Smooth muscle cell (in vitro differentiated cells): Measurements from ENCODE around the gene ZNF430. TPM values are rescaled to one million over a fixed set of nuclear protein-coding genes. Genes with fewer than 3 reads are reported as not detected.

Experiments
- DNase-seq: peaks from one replicate; lab custom pipeline; 2025; ENCODE audit not compliant: unreplicated experiment; lab: John Stamatoyannopoulos, UW
- H2AFZ ChIP-seq: fragments of 200-600 bp; sonication (generic); 2 replicates; pipeline ENCODE4 v1.6.0; 2016; ENCODE audit warnings: antibody characterized with exemption, low read depth, mild to moderate bottlenecking
- H3F3A ChIP-seq: fragments of 200-600 bp; sonication (generic); 2 replicates; pipeline ENCODE4 v1.6.0; 2017; ENCODE audit warnings: antibody characterized with exemption, low read depth
- H3K27ac ChIP-seq: fragments of 200-600 bp; sonication (generic); 2 replicates; pipeline ENCODE4 v1.5.1; 2016; ENCODE audit warnings: low read depth, mild to moderate bottlenecking
- H3K27me3 ChIP-seq: fragments of 200-600 bp; sonication (generic); 2 replicates; pipeline ENCODE4 v1.6.1; 2016; ENCODE audit warnings: low read depth, mild to moderate bottlenecking
- H3K36me3 ChIP-seq: fragments of 200-600 bp; sonication (generic); 2 replicates; pipeline ENCODE4 v1.5.1; 2016; ENCODE audit warnings: low read depth
- H3K4me1 ChIP-seq: fragments of 200-600 bp; sonication (generic); 2 replicates; pipeline ENCODE4 v1.5.1; 2016; ENCODE audit warnings: low read depth
- H3K4me2 ChIP-seq: fragments of 200-600 bp; sonication (generic); 2 replicates; pipeline ENCODE4 v1.6.0; 2016; ENCODE audit warnings: mild to moderate bottlenecking
- H3K4me3 ChIP-seq: fragments of 200-600 bp; sonication (generic); 2 replicates; pipeline ENCODE4 v1.5.1; 2016; ENCODE audit warnings: mild to moderate bottlenecking
- H3K79me2 ChIP-seq: fragments of 200-600 bp; sonication (generic); 2 replicates; pipeline ENCODE4 v1.6.0; 2016; ENCODE audit warnings: low read depth, mild to moderate bottlenecking
- H3K9ac ChIP-seq: fragments of 200-600 bp; sonication (generic); 2 replicates; pipeline ENCODE4 v1.6.0; 2016; ENCODE audit warnings: low read depth
- H3K9me3 ChIP-seq: fragments of 200-600 bp; sonication (generic); replicated peaks from 2 replicates; pipeline ENCODE4 v1.5.1; 2016; ENCODE audit warnings: low read depth
- H4K20me1 ChIP-seq: fragments of 200-600 bp; sonication (generic); 2 replicates; pipeline ENCODE4 v1.6.0; 2016; ENCODE audit warnings: low read depth
- polyA plus RNA-seq: library from polyadenylated mRNA; unstranded; fragments of >200 nt; fragmentation: Nextera tagmentation; extraction: Ambion mirVana; gene quantifications from 2 replicates; pipeline ENCODE4 v1.2.1, GENCODE V29; 2016
- small RNA-seq: library from RNA; depleted of rRNA; stranded (forward); fragments of <200 nt; gene quantifications from one replicate; pipeline ENCODE3, GENCODE V24; 2014
- total RNA-seq: library from RNA; depleted of rRNA; stranded (reverse); fragments of >200 nt; gene quantifications from 2 replicates; pipeline ENCODE4 v1.2.3, GENCODE V29; 2014
- TF ChIP-seq, protein P1 (sequence below): fragments of 200-600 bp; sonication (generic); IDR thresholded peaks from 2 replicates; pipeline ENCODE4 v1.5.1; 2017; ENCODE audit warnings: borderline replicate concordance, mild to moderate bottlenecking, antibody characterized with exemption; ENCODE audit not compliant: insufficient read depth, poor library complexity, severe bottlenecking

ZNF430 gene
- total and polyA plus RNA-seq, 2 experiments from 2014 or later: 13.4 to 16.8 TPM

DNA sequence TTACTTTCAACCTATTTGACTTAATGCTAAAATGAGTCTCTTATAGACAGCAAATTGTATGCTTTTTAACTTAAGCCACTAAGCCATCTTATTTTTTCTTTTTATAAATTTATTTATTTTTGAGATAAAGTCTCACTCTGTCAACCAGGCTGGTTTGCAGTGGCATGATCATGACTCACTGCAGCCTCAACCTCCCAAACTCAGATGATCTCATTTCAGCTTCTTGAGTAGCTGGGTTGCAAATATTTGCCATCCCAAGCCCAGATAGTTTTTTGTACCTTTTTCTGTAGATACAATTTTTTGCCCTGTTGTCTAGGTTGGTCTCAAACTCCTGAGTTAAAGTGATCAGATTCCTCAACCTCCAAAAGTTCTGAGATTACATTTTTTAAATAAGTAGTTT lies 88.7 kb downstream of the ZNF430 start:
- H3K36me3 ChIP-seq: no peaks in the 10 kb centered on the region
- peaks cover 16% of the 10 kb centered on the region for H3K79me2 ChIP-seq
- TF ChIP-seq, protein P1, sequence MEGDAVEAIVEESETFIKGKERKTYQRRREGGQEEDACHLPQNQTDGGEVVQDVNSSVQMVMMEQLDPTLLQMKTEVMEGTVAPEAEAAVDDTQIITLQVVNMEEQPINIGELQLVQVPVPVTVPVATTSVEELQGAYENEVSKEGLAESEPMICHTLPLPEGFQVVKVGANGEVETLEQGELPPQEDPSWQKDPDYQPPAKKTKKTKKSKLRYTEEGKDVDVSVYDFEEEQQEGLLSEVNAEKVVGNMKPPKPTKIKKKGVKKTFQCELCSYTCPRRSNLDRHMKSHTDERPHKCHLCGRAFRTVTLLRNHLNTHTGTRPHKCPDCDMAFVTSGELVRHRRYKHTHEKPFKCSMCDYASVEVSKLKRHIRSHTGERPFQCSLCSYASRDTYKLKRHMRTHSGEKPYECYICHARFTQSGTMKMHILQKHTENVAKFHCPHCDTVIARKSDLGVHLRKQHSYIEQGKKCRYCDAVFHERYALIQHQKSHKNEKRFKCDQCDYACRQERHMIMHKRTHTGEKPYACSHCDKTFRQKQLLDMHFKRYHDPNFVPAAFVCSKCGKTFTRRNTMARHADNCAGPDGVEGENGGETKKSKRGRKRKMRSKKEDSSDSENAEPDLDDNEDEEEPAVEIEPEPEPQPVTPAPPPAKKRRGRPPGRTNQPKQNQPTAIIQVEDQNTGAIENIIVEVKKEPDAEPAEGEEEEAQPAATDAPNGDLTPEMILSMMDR: no peak
- no peaks in the 10 kb centered on the region for H3F3A ChIP-seq
- no peaks in the 10 kb centered on the region for H3K4me1 ChIP-seq
- H3K27ac ChIP-seq: peak overlapping the region; percentile 38
- no peaks in the 10 kb centered on the region for H3K27me3 ChIP-seq
- no peaks in the 10 kb centered on the region for H3K9me3 ChIP-seq
- no peak overlapping the region for H3K9ac ChIP-seq
- no peak for DNase-seq
- no peak overlapping the region for H3K4me3 ChIP-seq
- no peaks in the 10 kb centered on the region for H4K20me1 ChIP-seq
- H3K4me2 ChIP-seq: no peak overlapping the region
- no peak overlapping the region for H2AFZ ChIP-seq

Small RNAs within 50 kb of the gene (small RNA-seq; reads per million reads assigned to genes)
- not detected for gene AC008739.3

Other genes starting within 250 kb of the ZNF430 start
- gene ZNF66, start 244.4 kb upstream of the ZNF430 start, total RNA-seq: 6.2 and 8.4 TPM in 2 replicates
- 1.6 and 2.6 TPM in 2 replicates for gene ZNF66, start 244.4 kb upstream of the ZNF430 start, polyA plus RNA-seq
- gene ZNF85, start 97.4 kb upstream of the ZNF430 start, total RNA-seq: 14.7 and 16.3 TPM in 2 replicates
- 7.1 and 7.9 TPM in 2 replicates for gene ZNF85, start 97.4 kb upstream of the ZNF430 start, polyA plus RNA-seq
- 15.3 and 15.4 TPM in 2 replicates for gene ZNF714, start 61.5 kb downstream of the ZNF430 start, total RNA-seq
- gene ZNF714, start 61.5 kb downstream of the ZNF430 start, polyA plus RNA-seq: 8.0 and 8.7 TPM in 2 replicates
- gene ZNF431, start 121.4 kb downstream of the ZNF430 start, total RNA-seq: 13.9 and 14.7 TPM in 2 replicates
- gene ZNF431, start 121.4 kb downstream of the ZNF430 start, polyA plus RNA-seq: 5.2 and 9.2 TPM in 2 replicates